K562 (cell line): ENCODE results near the gene KCNK1. TPM values are rescaled to one million over a fixed set of nuclear protein-coding genes. Genes with fewer than 3 reads are reported as not detected.

ENCODE experiments used
- CBFB ChIP-seq: sonication (generic); formaldehyde crosslinking; IDR thresholded peaks from 2 replicates; pipeline ENCODE4 v1.4.0; 2020; ENCODE audit warnings: mild to moderate bottlenecking, missing genetic modification reagents
- ELF4 ChIP-seq: fragments of 450-650 bp; formaldehyde crosslinking; IDR thresholded peaks from 2 replicates; pipeline ENCODE4 v1.4.0; 2022; ENCODE audit warnings: missing genetic modification characterization
- NCOA6 ChIP-seq: fragments of 450-650 bp; IDR thresholded peaks from 2 replicates; pipeline ENCODE4 v1.6.1; 2017; ENCODE audit warnings: mild to moderate bottlenecking
- VEZF1 ChIP-seq: fragments of 200-800 bp; sonication (Bioruptor generic); IDR thresholded peaks from 2 replicates; pipeline ENCODE4 v1.6.1; 2017; ENCODE audit warnings: missing genetic modification characterization, missing compliant biosample characterization
- ZBTB11 ChIP-seq, 3 experiments: fragments of 200-800 bp in 1 of 3; fragments of 250-450 bp in 1 of 3; fragments of 450-650 bp in 1 of 3; sonication (Bioruptor Pico) in 1 of 3; sonication (Bioruptor generic) in 1 of 3; formaldehyde crosslinking in 1 of 3; IDR thresholded peaks; 2 replicates each; pipeline versions ENCODE4 v1.6.1 to v1.8.0; 2016 to 2022; ENCODE audit warnings: mild to moderate bottlenecking in 2 of 3, missing genetic modification characterization in 2 of 3, missing compliant biosample characterization in 1 of 3, moderate library complexity in 1 of 3
- ZNF134 ChIP-seq: fragments of 250-450 bp; sonication (Bioruptor Pico); conservative IDR thresholded peaks from 2 replicates; pipeline ENCODE4 v1.4.0; 2020
- ZSCAN32 ChIP-seq: fragments of 450-650 bp; formaldehyde crosslinking; IDR thresholded peaks from 2 replicates; pipeline ENCODE4 v1.4.0; 2020; ENCODE audit warnings: mild to moderate bottlenecking, moderate library complexity
- polyA plus RNA-seq, 8 experiments: library from polyadenylated mRNA; depleted of rRNA in 4 of 8; stranded (reverse) in 5 of 8; unstranded in 3 of 8; fragments of >200 nt; fragmentation: Nextera tagmentation in 2 of 8; fragmentation: Illumina TruSeq in 1 of 8; extraction: Ambion mirVana in 2 of 8; extraction: Trizol in 1 of 8; gene quantifications; 2 replicates each; pipeline versions ENCODE4 v1.2.1 to v1.2.3, GENCODE V29; 2011 to 2014; ENCODE audit warnings: inconsistent platforms in 1 of 8, missing spikeins in 1 of 8
- total RNA-seq, 7 experiments: library from RNA; depleted of rRNA in 6 of 7; stranded (reverse); fragments of >200 nt in 6 of 7; fragmentation: Illumina TruSeq in 2 of 7; extraction: Trizol in 2 of 7; gene quantifications; 2 replicates each; pipeline versions ENCODE4 v1.2.1 to v1.2.3, GENCODE V29; 2011 to 2021; ENCODE audit warnings: low replicate concordance in 1 of 7
- TF ChIP-seq, protein P1 (sequence below): sonication (generic); formaldehyde crosslinking; IDR thresholded peaks from 2 replicates; pipeline ENCODE4 v1.8.1; 2023; ENCODE audit warnings: mild to moderate bottlenecking, missing genetic modification reagents

KCNK1 gene
- total and polyA plus RNA-seq, 9 of the 15 experiments (the other 6 are each of a cell fraction or from before 2014, with no cell fraction given) = 3.1 to 22.7 (median 6.0) TPM

GRCh38 chr1:233714631-233715217 is 100.8 kb downstream of the KCNK1 start (continued):
- TF ChIP-seq ELF4 (CRISPR knock-in tag) (no peak), ZSCAN32 (CRISPR knock-in tag) (no peak), ZBTB11 (CRISPR knock-in tag; IDR thresholded peaks at IDR 0.05) (no peak), ZNF134 (CRISPR knock-in tag) (no peak), CBFB (CRISPR knock-in tag) (no peak), NCOA6 (no peak), VEZF1 (no peak)
- TF ChIP-seq, protein P1, sequence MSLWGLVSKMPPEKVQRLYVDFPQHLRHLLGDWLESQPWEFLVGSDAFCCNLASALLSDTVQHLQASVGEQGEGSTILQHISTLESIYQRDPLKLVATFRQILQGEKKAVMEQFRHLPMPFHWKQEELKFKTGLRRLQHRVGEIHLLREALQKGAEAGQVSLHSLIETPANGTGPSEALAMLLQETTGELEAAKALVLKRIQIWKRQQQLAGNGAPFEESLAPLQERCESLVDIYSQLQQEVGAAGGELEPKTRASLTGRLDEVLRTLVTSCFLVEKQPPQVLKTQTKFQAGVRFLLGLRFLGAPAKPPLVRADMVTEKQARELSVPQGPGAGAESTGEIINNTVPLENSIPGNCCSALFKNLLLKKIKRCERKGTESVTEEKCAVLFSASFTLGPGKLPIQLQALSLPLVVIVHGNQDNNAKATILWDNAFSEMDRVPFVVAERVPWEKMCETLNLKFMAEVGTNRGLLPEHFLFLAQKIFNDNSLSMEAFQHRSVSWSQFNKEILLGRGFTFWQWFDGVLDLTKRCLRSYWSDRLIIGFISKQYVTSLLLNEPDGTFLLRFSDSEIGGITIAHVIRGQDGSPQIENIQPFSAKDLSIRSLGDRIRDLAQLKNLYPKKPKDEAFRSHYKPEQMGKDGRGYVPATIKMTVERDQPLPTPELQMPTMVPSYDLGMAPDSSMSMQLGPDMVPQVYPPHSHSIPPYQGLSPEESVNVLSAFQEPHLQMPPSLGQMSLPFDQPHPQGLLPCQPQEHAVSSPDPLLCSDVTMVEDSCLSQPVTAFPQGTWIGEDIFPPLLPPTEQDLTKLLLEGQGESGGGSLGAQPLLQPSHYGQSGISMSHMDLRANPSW (CRISPR knock-in tag) = no peak
